H9 (cell line): Measurements from ENCODE around the gene ARAP1. TPM values are rescaled to one million over a fixed set of nuclear protein-coding genes. Genes with fewer than 3 reads are reported as not detected.

Experiments
- DNase-seq: peaks from one replicate; pipeline ENCODE4 v3.0.0-alpha.2; 2017
- H2AFZ ChIP-seq: one replicate; pipeline ENCODE4 v1.6.1; 2013; ENCODE audit warnings: mild to moderate bottlenecking, low read length, control low read depth, moderate library complexity
- H2AK5ac ChIP-seq: 2 replicates; pipeline ENCODE4 v1.6.1; 2013; ENCODE audit warnings: low read length, control low read depth, mixed read lengths; ENCODE audit not compliant: insufficient read length
- H2BK120ac ChIP-seq: one replicate; pipeline ENCODE4 v1.6.1; 2013; ENCODE audit warnings: low read depth, mild to moderate bottlenecking, low read length, control low read depth, inconsistent platforms; ENCODE audit not compliant: poor library complexity, severe bottlenecking
- H2BK12ac ChIP-seq: 2 replicates; pipeline ENCODE4 v1.6.1; 2013; ENCODE audit warnings: low read length, control low read depth, mixed read lengths, low read depth; ENCODE audit not compliant: insufficient read length
- H2BK15ac ChIP-seq: 2 replicates; pipeline ENCODE4 v1.6.1; 2013; ENCODE audit warnings: low read depth, low read length, control low read depth
- H2BK20ac ChIP-seq: one replicate; pipeline ENCODE4 v1.6.1; 2013; ENCODE audit warnings: low read depth, mild to moderate bottlenecking, low read length, control low read depth, inconsistent platforms; ENCODE audit not compliant: poor library complexity, severe bottlenecking
- H2BK5ac ChIP-seq: 2 replicates; pipeline ENCODE4 v1.6.1; 2013; ENCODE audit warnings: low read length, control low read depth, mixed read lengths; ENCODE audit not compliant: insufficient read length
- H3K14ac ChIP-seq: 2 replicates; pipeline ENCODE4 v1.6.1; 2013; ENCODE audit warnings: low read length, control low read depth; ENCODE audit not compliant: insufficient read depth
- H3K18ac ChIP-seq: 2 replicates; pipeline ENCODE4 v1.6.1; 2013; ENCODE audit warnings: low read depth, mild to moderate bottlenecking, mixed read lengths, low read length, control low read depth; ENCODE audit not compliant: insufficient read length
- H3K23ac ChIP-seq: 2 replicates; pipeline ENCODE4 v1.6.1; 2013; ENCODE audit warnings: low read length, control low read depth, mixed read lengths, low read depth; ENCODE audit not compliant: insufficient read length
- H3K23me2 ChIP-seq: 2 replicates; pipeline ENCODE4 v1.6.1; 2013; ENCODE audit warnings: low read depth, mild to moderate bottlenecking, mixed read lengths, low read length, control low read depth; ENCODE audit not compliant: insufficient read length, poor library complexity, severe bottlenecking
- H3K27ac ChIP-seq: 2 replicates; pipeline ENCODE4 v1.5.1; 2013; ENCODE audit warnings: low read length, control low read depth, mixed read lengths, low read depth; ENCODE audit not compliant: insufficient read length
- H3K27me3 ChIP-seq: 2 replicates; pipeline ENCODE4 v1.6.1; 2013; ENCODE audit warnings: low read length, control low read depth, inconsistent platforms; ENCODE audit not compliant: insufficient read depth
- H3K4ac ChIP-seq: 2 replicates; pipeline ENCODE4 v1.6.1; 2013; ENCODE audit warnings: low read depth, mild to moderate bottlenecking, control low read depth, inconsistent platforms, low read length, moderate library complexity
- H3K4me1 ChIP-seq: 2 replicates; pipeline ENCODE4 v1.6.1; 2013; ENCODE audit warnings: low read length, control low read depth, inconsistent platforms; ENCODE audit not compliant: insufficient read depth
- H3K4me2 ChIP-seq: 2 replicates; pipeline ENCODE4 v1.6.1; 2013; ENCODE audit warnings: low read length, control low read depth, mixed read lengths; ENCODE audit not compliant: insufficient read length, insufficient read depth
- H3K56ac ChIP-seq: 2 replicates; pipeline ENCODE4 v1.6.1; 2013; ENCODE audit warnings: low read depth, mild to moderate bottlenecking, mixed read lengths, low read length, control low read depth; ENCODE audit not compliant: insufficient read length
- H3K79me1 ChIP-seq: 2 replicates; pipeline ENCODE4 v1.6.1; 2013; ENCODE audit warnings: low read depth, mild to moderate bottlenecking, moderate library complexity, low read length, control low read depth, inconsistent platforms; ENCODE audit not compliant: insufficient read depth, poor library complexity, severe bottlenecking
- H3K79me2 ChIP-seq: 2 replicates; pipeline ENCODE4 v1.6.1; 2013; ENCODE audit warnings: low read length, control low read depth, inconsistent platforms; ENCODE audit not compliant: insufficient read depth
- H3K9ac ChIP-seq: 2 replicates; pipeline ENCODE4 v1.6.1; 2013; ENCODE audit warnings: low read length, control low read depth, mixed read lengths; ENCODE audit not compliant: insufficient read length; ENCODE audit errors: extremely low read depth
- H3K9me3 ChIP-seq: one replicate; pipeline ENCODE4 v1.6.1; 2013; ENCODE audit warnings: low read depth, low read length, inconsistent platforms; ENCODE audit not compliant: control insufficient read depth
- H3T11ph ChIP-seq: one replicate; pipeline ENCODE4 v1.6.1; 2013; ENCODE audit warnings: mild to moderate bottlenecking, low read length, control low read depth, inconsistent platforms
- H4K20me1 ChIP-seq: one replicate; pipeline ENCODE4 v1.6.1; 2013; ENCODE audit not compliant: control insufficient read depth, insufficient read length, insufficient read depth
- H4K5ac ChIP-seq: 2 replicates; pipeline ENCODE4 v1.6.1; 2013; ENCODE audit warnings: low read depth, mild to moderate bottlenecking, mixed read lengths, low read length, control low read depth; ENCODE audit not compliant: insufficient read length
- H4K8ac ChIP-seq: replicated peaks from 2 replicates; pipeline ENCODE4 v1.6.1; 2013; ENCODE audit warnings: low read length, control low read depth, mixed read lengths, low read depth; ENCODE audit not compliant: insufficient read length
- H4K91ac ChIP-seq: 2 replicates; pipeline ENCODE4 v1.6.1; 2013; ENCODE audit warnings: low read depth, mild to moderate bottlenecking, moderate library complexity, mixed read lengths, low read length, control low read depth; ENCODE audit not compliant: insufficient read length
- H3K27ac Mint-ChIP-seq, 3 experiments: 2 replicates in 2 of 3; 3 replicates in 1 of 3; pipeline ENCODE4 v1.8.0; 2020 to 2021; ENCODE audit warnings: mixed read lengths in 3 of 3, mild to moderate bottlenecking in 1 of 3, moderate library complexity in 1 of 3
- H3K27me3 Mint-ChIP-seq: 2 replicates; pipeline ENCODE4 v1.8.0; 2021; ENCODE audit warnings: low read depth, mild to moderate bottlenecking, moderate library complexity, mixed read lengths
- H3K36me3 Mint-ChIP-seq, 3 experiments: 2 replicates in 2 of 3; 3 replicates in 1 of 3; pipeline ENCODE4 v1.8.0; 2020 to 2021; ENCODE audit warnings: low read depth in 3 of 3, mixed read lengths in 3 of 3; ENCODE audit not compliant: insufficient read depth in 1 of 3
- H3K4me1 Mint-ChIP-seq, 2 experiments: 2 replicates each; pipeline ENCODE4 v1.8.0; 2020; ENCODE audit warnings: mixed read lengths in 2 of 2
- H3K4me3 Mint-ChIP-seq, 2 experiments: 2 replicates in 1 of 2; 3 replicates in 1 of 2; pipeline ENCODE4 v1.8.0; 2020 to 2021; ENCODE audit warnings: mild to moderate bottlenecking in 2 of 2, mixed read lengths in 2 of 2, moderate library complexity in 1 of 2
- H3K9me3 Mint-ChIP-seq, 2 experiments: 2 replicates in 1 of 2; 3 replicates in 1 of 2; pipeline ENCODE4 v1.8.0; 2020; ENCODE audit warnings: mild to moderate bottlenecking in 2 of 2, mixed read lengths in 2 of 2, moderate library complexity in 1 of 2
- WGBS: extraction: QIAGEN DNeasy Blood & Tissue Kit; methylation state at CpG from one replicate; pipeline ENCODE4 v1.1.7; 2013; ENCODE audit warnings: missing lambda C conversion rate, low lambda C conversion rate, mixed read lengths; ENCODE audit not compliant: insufficient read length; ENCODE audit errors: extremely low coverage; 5-methylcytosine and 5-hydroxymethylcytosine counted together
- total RNA-seq: library from RNA; stranded (reverse); gene quantifications from 2 replicates; pipeline ENCODE4 v1.2.1, GENCODE V29; 2021
- TF ChIP-seq, protein P1 (sequence below): fragments of 200-600 bp; sonication (generic); conservative IDR thresholded peaks from 3 replicates; pipeline ENCODE4 v1.8.0; 2021; ENCODE audit warnings: antibody characterized with exemption, mild to moderate bottlenecking

The ARAP1 gene
- total RNA-seq, 1 experiment from 2014 or later: 59.4 TPM

- no peak overlapping the region for H2BK120ac ChIP-seq
- H3T11ph ChIP-seq: no peak overlapping the region
- Mint-ChIP-seq H3K27ac (no peak overlapping the region), H3K27me3 (peaks cover 23% of the 10 kb centered on the region), H3K4me3 (no peak overlapping the region; a peak in 1 of 5 replicates), H3K4me1 (peaks cover 21 to 50% of the 10 kb centered on the region in 2 experiments), H3K9me3 (no peaks in the 10 kb centered on the region), H3K36me3 (no peaks in the 10 kb centered on the region)
- no peaks in the 10 kb centered on the region for H4K20me1 ChIP-seq
- DNase-seq: no peak
- H3K4me2 ChIP-seq: no peak overlapping the region
- no peak overlapping the region for H4K8ac ChIP-seq
- no peak overlapping the region for H2AFZ ChIP-seq
- H2BK15ac ChIP-seq: no peak overlapping the region
- no peaks in the 10 kb centered on the region for H3K79me1 ChIP-seq
- H3K23ac ChIP-seq: no peak overlapping the region
- H3K27ac ChIP-seq: no peak overlapping the region
- no peaks in the 10 kb centered on the region for H3K27me3 ChIP-seq
- no peak overlapping the region; the same call in 1 of the 2 replicates for H3K14ac ChIP-seq
- no CpG with 5 or more reads among the region's 11 CpGs for WGBS
- no peak overlapping the region for H2BK5ac ChIP-seq
- H3K18ac ChIP-seq: no peak overlapping the region
- no peak overlapping the region for H4K5ac ChIP-seq
- H2BK12ac ChIP-seq: no peak overlapping the region
- H2AK5ac ChIP-seq: no peak overlapping the region
- no peak overlapping the region for H4K91ac ChIP-seq
- H3K23me2 ChIP-seq: no peaks in the 10 kb centered on the region
- no peaks in the 10 kb centered on the region for H3K79me2 ChIP-seq
- H3K56ac ChIP-seq: no peak overlapping the region
- TF ChIP-seq, protein P1, sequence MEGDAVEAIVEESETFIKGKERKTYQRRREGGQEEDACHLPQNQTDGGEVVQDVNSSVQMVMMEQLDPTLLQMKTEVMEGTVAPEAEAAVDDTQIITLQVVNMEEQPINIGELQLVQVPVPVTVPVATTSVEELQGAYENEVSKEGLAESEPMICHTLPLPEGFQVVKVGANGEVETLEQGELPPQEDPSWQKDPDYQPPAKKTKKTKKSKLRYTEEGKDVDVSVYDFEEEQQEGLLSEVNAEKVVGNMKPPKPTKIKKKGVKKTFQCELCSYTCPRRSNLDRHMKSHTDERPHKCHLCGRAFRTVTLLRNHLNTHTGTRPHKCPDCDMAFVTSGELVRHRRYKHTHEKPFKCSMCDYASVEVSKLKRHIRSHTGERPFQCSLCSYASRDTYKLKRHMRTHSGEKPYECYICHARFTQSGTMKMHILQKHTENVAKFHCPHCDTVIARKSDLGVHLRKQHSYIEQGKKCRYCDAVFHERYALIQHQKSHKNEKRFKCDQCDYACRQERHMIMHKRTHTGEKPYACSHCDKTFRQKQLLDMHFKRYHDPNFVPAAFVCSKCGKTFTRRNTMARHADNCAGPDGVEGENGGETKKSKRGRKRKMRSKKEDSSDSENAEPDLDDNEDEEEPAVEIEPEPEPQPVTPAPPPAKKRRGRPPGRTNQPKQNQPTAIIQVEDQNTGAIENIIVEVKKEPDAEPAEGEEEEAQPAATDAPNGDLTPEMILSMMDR: no peak
- H3K9ac ChIP-seq: no peak overlapping the region
- no peaks in the 10 kb centered on the region for H3K4me1 ChIP-seq
- no peak overlapping the region for H3K4ac ChIP-seq
- no peak overlapping the region for H2BK20ac ChIP-seq
- H3K9me3 ChIP-seq: no peaks in the 10 kb centered on the region
These were observed 96.2 kb downstream of the ARAP1 start for GRCh38 chr11:72655896-72656464.
